ENCODE results near the gene ST8SIA2.

ST8SIA2 gene

GRCh38 chr15:92494806-92495336 is 101.2 kb downstream of the ST8SIA2 start:
- DNase-seq (ENCODE audit: low spot score), result no peak

DNA sequence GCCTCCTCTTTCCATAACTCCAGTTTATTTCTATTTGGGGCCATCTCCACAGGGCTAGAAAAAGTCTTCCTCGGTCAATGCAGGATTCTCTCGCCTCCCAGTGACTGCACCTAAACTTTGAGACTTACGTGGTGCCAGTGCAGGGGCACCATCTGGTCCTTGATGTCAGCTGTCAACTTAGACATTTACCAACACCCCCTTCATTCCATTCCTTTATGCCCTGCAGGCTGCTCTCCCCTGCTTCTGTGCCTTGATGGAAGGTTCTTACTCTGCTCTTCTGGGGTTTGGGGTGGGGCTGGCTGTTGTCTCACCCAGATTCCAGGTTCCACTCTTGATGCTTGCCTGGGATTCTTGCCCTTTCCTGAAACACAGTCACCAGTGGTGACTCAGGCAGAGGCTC is 101.8 kb downstream of the ST8SIA2 start:
- no peak for DNase-seq (ENCODE audit: low spot score)

DNA sequence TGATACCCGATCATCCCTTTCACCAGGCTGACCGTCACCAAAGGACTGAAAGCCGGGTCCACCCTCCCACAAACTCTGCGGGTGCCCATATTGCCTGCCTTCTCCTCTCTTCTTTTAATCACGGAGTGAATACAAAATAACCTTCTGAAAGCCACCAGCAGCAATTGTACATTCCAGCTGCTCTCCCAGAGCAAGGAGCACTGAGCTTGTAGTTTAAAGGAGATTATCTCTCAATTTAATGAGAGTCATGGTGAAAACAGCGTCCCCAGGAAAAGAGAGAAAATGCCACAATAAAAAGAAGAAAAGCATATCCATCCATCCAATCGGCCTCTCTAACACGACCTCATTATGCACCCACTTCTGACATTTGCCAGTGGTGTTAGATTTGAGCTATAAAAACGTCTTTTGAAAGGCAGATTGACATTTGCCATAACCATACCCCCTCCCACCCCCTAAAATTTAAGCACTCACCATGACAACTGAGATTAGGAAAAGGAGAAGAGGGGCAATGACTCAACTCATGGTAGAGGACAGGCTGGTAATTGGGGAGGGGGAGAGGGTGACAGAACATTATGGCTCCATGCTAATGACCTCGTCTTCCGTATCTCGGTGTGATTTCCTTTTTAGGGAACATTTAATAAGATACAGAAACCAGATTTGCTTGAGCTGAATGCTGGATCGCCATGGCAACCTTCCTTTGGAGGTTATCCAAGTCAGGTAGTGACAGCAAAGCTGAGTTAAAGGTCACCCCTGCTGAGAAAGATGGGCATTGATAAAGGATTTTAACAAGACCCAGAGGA is 106.2 kb downstream of the ST8SIA2 start:
- no peak for DNase-seq (ENCODE audit: low spot score)

- DNase-seq (ENCODE audit: low spot score), result no peak
Observed at GRCh38 chr15:92502336-92502735, 108.7 kb downstream of the ST8SIA2 start.

DNA sequence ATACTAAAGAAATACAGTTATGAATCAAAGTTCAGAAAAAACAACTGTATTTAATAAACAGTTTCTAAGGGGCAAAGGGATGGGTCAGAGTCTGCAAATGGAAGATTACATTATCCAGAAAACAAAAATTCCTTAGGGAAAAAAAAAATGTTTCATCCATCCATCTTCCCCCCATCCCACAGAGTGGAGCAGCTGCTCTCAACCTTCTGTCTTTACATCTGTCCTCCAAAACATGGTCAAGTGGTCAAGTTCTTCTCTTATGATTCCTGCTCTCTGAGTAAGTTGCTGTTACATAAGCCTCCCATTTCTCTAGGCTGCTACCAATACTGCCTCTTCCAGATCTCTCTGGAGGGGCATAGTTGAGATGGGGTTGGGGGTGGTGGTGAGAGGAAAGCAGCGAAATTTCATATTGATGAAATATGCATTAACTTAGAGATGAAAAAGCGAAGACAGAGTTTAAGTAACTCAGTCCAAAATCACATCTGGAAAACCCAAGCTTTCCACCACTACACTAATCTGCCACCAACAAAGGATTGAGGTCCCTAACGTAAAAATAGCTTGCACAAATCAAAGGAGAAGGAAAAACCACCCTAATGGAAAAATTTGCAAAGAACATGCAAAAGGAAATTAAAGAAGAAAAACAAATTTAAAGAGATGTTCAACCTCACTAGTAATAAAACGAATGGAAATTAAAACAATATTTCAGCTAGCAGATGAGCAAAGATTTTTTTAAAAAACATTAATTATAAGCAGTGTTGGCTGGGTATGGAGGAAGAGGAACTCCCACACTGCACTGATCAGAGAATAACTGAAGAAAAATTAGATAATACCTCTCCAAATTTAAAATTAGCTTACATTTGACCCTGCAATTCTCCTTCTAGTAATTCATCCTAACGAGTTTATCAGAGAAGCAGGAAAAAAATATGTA is 109.5 kb downstream of the ST8SIA2 start:
- no peak for DNase-seq (ENCODE audit: low spot score)

GRCh38 chr15:92503889-92504288 is 110.2 kb downstream of the ST8SIA2 start:
- no peak for DNase-seq (ENCODE audit: low spot score)

GRCh38 chr15:92505611-92506010 is 111.9 kb downstream of the ST8SIA2 start:
- no peak for DNase-seq (ENCODE audit: low spot score)

- no peak for DNase-seq (ENCODE audit: low spot score)
Observed at GRCh38 chr15:92506506-92506905, 112.8 kb downstream of the ST8SIA2 start.

- no peak for DNase-seq (ENCODE audit: low spot score)
Observed at GRCh38 chr15:92510163-92510882, 116.6 kb downstream of the ST8SIA2 start.

All from CD4-positive, alpha-beta T cell treated with Interleukin-6 at 100 ng/mL for 8 hours (primary cell).